Measurements from ENCODE around the gene UNC13A.

UNC13A gene

GRCh38 chr19:17626456-17627015 is 61.6 kb downstream of the UNC13A start:
- no peak for TF ChIP-seq SPI1 (IDR thresholded peaks at IDR 0.05; ENCODE audit: borderline replicate concordance, low read depth)
- no peak for TF ChIP-seq CTCF (IDR thresholded peaks at IDR 0.05; ENCODE audit: insufficient read depth, low read length)
- no peak for TF ChIP-seq POLR2AphosphoS5 (IDR thresholded peaks at IDR 0.05; ENCODE audit: low read depth)
- TF ChIP-seq GABPA (IDR thresholded peaks at IDR 0.05; ENCODE audit: low read depth), result no peak
- TF ChIP-seq REST (IDR thresholded peaks at IDR 0.05; ENCODE audit: insufficient replicate concordance, low read depth), result no peak
- DNase-seq (ENCODE audit: low read depth in 1 of 2, low spot score in 1 of 2), result no peak
- no peaks in the 10 kb centered on the region for H3K27me3 ChIP-seq (ENCODE audit: insufficient read depth, poor library complexity, severe bottlenecking)
- no peak overlapping the region for H3K27ac ChIP-seq (replicated peaks)
- H3K4me3 ChIP-seq (replicated peaks; ENCODE audit: insufficient read depth, low read length), result no peak overlapping the region

GRCh38 chr19:17625980-17626379 is 62.2 kb downstream of the UNC13A start:
- Histone ChIP-seq H3K27me3 (ENCODE audit: insufficient read depth, poor library complexity, severe bottlenecking) (no peaks in the 10 kb centered on the region), H3K4me3 (replicated peaks; ENCODE audit: insufficient read depth, low read length) (no peak overlapping the region), H3K27ac (replicated peaks) (no peak overlapping the region)
- no peak for DNase-seq (ENCODE audit: low read depth in 1 of 2, low spot score in 1 of 2)
- TF ChIP-seq SPI1 (IDR thresholded peaks at IDR 0.05; ENCODE audit: borderline replicate concordance, low read depth) (no peak), POLR2AphosphoS5 (IDR thresholded peaks at IDR 0.05; ENCODE audit: low read depth) (no peak), GABPA (IDR thresholded peaks at IDR 0.05; ENCODE audit: low read depth) (no peak), REST (IDR thresholded peaks at IDR 0.05; ENCODE audit: insufficient replicate concordance, low read depth) (no peak), CTCF (IDR thresholded peaks at IDR 0.05; ENCODE audit: insufficient read depth, low read length) (no peak)

GRCh38 chr19:17625043-17625442 is 63.1 kb downstream of the UNC13A start:
- H3K4me3 ChIP-seq (replicated peaks; ENCODE audit: insufficient read depth, low read length), result no peak overlapping the region
- no peak for DNase-seq (ENCODE audit: low read depth in 1 of 2, low spot score in 1 of 2)
- no peak for TF ChIP-seq REST (IDR thresholded peaks at IDR 0.05; ENCODE audit: insufficient replicate concordance, low read depth)
- TF ChIP-seq SPI1 (IDR thresholded peaks at IDR 0.05; ENCODE audit: borderline replicate concordance, low read depth), result no peak
- TF ChIP-seq POLR2AphosphoS5 (IDR thresholded peaks at IDR 0.05; ENCODE audit: low read depth), result no peak
- TF ChIP-seq GABPA (IDR thresholded peaks at IDR 0.05; ENCODE audit: low read depth), result no peak
- no peak for TF ChIP-seq CTCF (IDR thresholded peaks at IDR 0.05; ENCODE audit: insufficient read depth, low read length)
- no peak overlapping the region for H3K27ac ChIP-seq (replicated peaks)
- no peaks in the 10 kb centered on the region for H3K27me3 ChIP-seq (ENCODE audit: insufficient read depth, poor library complexity, severe bottlenecking)

Measured in HL-60 (cell line).